GM03348 (cell line): ENCODE measurements around the gene COL16A1.
"Not testable (repeated sequence)": the region's sequence is repeated elsewhere in the genome, so short reads cannot be mapped to it uniquely, and the experiment has no call there.

Experiments used
- DNase-seq: peaks from one replicate; pipeline ENCODE4 v3.0.0; 2012; ENCODE audit warnings: low spot score

Gene COL16A1

DNA sequence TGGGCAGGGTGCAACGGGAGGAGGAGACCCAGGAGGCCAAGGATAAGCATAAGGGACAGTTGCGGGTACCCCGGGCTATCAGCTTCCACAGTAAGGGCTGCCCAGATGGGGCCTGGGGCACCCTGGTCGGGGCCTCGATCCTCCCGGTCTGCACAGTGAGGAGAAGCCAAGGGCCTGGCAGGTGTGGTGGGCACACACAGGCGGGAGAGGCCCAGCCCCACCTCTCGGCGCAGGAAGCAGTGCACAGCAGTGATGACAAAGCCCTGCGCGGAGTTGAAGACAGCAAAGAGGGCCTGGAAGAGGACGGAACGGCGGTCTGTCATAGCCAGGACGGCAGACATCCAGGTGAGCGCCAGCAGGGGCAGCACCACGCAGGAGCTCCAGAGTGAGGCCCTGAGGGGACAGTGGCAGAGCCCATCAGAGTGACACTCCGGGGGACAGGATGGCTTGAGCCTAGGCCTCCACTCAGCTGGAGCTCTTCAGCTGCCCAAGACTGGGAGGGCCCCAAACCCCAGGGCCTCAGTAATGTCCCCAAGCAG is 29.0 kb upstream of the COL16A1 start:
- no peak for DNase-seq

GRCh38 chr1:31732343-31732742 is 28.5 kb upstream of the COL16A1 start:
- DNase-seq, result no peak

- DNase-seq, result no peak
Measured at GRCh38 chr1:31731049-31731565, 27.3 kb upstream of the COL16A1 start.

DNA sequence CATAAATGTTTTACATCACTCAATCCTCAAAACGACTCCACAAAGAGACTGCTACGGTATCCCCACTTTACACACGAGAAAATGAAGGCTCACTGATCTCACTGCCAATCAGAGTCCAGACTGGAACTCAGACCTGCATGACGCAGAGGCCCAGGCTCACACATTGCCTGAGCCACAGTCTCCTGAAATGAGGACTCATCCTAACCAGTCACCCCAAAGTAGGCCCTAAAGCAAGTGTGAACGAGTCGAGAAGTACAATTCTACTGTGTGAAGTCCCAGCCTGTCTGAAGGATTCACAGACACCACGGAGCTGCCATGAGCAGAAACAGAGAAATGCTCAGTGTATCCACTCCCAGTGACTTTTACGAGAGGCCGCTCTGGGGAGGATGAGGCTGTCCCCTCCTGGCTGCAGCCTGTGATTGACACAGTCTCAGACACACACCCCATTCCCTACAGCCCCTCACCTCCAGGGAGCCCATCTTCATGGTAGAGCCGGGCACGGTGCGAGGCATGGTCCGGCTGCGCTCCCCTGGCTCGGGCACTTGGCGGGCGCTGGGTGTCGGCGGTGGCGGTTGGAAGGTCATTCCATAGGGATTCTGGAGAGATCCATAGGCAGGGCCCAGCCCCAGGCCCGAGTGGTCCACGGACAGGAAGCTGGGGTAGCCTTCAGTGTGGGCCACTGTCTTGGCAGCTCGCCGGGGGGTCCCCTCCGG is 26.7 kb upstream of the COL16A1 start:
- DNase-seq, result no peak

DNA sequence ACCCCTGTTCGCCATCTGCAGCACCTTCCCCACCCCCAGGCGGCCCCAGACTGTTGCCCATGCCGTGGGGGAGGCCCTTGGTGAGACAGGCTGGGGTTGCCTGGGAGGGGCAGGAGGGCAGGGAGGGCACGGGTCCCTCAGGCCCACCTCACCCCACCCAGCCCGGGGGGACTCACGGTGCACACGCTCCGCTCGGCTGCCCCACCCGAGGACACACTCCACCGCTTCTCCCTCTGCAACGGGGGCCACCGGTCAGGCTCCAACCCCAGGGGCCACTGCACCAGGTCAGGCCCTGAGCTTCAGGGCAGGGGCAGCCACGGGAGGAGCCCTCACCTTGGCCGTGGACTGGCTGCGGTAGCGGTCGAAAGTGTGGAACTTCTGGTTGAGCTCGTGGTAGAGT is 24.0 kb upstream of the COL16A1 start:
- DNase-seq, result no peak

- no peak for DNase-seq
Measured at GRCh38 chr1:31727195-31727594, 23.4 kb upstream of the COL16A1 start.

- DNase-seq, result no peak
Measured at GRCh38 chr1:31726715-31727114, 22.9 kb upstream of the COL16A1 start.

GRCh38 chr1:31725777-31726535 is 22.1 kb upstream of the COL16A1 start:
- no peak for DNase-seq

GRCh38 chr1:31725134-31725533 is 21.3 kb upstream of the COL16A1 start:
- no peak for DNase-seq

DNA sequence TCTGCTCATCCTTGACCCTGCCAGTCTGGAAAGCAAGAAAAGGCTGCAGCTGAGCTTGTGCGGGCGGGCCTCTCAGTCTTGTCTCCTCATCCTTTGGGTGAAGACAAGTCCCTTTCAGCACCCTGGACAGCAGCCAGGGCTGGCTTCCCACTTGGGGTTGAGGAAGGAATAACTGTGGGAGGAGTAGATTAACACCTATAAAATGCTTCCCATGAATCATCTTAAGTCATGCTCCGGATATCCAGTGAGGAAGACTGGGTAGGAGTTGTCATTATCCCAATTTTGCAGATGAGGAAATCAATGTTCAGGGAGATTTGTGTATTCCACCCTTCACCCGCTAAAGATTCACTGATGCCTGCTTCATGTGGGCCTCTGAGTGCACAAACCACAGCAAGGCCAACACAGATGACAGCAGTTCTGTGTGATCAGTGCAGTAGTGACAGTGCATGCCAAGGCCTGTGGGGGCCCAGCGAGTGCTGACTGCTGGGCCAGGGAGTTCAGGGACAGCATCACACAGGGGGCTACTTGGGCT is 20.1 kb upstream of the COL16A1 start:
- peak; percentile 78 for DNase-seq

GRCh38 chr1:31718327-31718897 is 14.6 kb upstream of the COL16A1 start:
- no peak for DNase-seq

- no peak for DNase-seq
Measured at GRCh38 chr1:31717341-31717740, 13.5 kb upstream of the COL16A1 start.

DNA sequence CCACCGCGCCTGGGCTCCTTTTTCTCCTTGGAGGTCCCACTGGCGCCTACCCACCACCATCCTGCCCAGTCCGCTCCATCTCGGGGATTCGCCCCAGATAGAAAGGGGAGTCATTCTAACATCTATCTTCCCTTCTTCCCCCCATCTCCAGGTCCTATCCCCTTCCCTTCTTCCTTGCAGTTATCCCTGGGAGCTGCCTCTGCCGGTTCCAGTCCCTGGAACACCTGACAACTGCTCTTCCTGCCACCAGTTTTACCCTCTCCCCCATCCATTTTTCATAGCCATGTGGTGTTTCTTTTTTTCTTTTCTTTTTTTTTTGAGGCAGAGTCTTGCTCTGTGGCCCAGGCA is 12.0 kb upstream of the COL16A1 start:
- no peak for DNase-seq

GRCh38 chr1:31715087-31715872 is 11.5 kb upstream of the COL16A1 start:
- peak; percentile 95 for DNase-seq

GRCh38 chr1:31714442-31715086 is 10.7 kb upstream of the COL16A1 start:
- peak; percentile 83 for DNase-seq

DNA sequence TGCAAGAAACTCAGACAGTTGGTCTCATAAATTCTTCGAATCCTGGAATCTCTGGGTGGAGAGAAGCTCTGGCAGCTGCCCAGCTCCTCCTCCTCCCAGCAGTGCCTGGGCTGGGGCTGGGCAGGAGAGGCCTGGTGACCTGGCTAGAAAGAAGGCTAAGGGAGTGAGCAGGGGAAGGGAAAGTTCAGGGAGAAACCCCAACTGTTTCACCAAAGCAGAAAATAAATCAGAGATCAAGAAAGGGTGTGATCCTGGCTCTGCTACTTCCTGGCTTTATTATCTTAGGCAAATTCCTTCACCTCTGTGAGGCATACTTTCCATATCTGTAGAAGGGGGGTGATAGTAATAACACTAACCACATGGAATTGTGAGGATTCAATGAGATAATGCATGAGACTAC is 8.8 kb upstream of the COL16A1 start:
- peak; percentile 83 for DNase-seq

DNA sequence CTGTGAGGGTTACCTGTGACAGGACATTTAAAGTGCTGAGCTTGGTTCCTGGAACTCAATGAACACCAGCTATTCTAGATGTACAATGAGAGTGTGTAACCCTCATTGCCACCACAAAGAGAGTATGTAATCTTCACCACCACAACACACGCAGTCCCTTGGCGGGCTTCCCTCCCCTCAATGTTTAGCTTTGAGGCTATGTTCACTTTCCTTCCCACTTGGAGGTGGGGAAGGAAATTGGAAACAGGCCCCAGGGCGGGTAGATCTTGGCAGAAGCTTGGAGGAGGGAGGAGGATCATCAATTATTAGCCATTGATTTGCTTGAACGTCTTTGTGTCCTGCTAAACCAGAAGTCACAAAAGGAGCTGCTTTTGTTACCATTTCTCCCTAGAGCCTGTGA is 8.3 kb upstream of the COL16A1 start:
- peak; percentile 40 for DNase-seq

DNA sequence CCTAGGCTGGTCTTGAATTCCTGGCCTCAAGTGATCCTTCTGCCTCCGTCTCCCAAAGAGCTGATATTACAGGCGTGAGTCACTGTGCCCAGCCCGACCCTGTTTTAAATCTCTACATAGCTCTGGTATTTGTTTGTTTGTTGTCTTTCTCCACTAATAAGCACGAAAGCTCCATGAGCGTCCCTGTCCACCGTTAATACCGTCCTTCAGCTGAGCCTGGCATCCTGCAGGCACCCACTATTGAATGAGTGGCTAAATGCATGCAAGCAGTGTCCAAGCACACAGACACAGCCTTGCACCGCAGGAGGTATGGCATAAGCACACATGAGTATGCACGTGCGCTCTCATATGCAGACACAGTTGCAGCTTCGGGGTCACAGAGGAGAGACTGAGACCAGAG is 4.5 kb upstream of the COL16A1 start:
- DNase-seq, result no peak

DNA sequence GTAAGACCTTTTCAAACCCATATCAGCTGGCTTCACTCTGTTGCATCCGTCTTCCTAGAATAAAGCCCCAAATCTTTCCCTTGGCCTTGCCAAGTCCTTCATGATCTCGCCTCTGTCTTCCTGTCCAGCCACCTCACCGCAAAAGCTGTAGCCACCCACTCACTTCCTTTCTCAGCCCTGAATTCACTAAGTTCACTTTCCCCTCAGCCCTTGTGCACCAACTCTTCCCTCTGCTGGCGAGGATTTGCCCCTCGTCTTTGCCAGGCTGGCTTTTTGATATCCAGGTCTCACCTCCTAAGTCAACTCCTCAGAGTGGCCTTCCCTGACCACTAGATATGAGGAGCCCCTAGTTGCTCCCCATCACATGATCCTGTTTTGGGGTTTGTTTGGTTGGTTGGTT is 3.9 kb upstream of the COL16A1 start:
- peak; percentile 73 for DNase-seq

GRCh38 chr1:31707059-31707600 is 3.3 kb upstream of the COL16A1 start:
- DNase-seq, result not testable (repeated sequence)
